Loucy (cell line): ENCODE data around the gene CRYZL1.

Source experiments
- EZH2phosphoT487 ChIP-seq: fragments of 200-600 bp; IDR thresholded peaks from 2 replicates; pipeline ENCODE4 v1.6.1; 2018; ENCODE audit warnings: antibody characterized with exemption, mild to moderate bottlenecking, moderate library complexity, borderline replicate concordance
- TF ChIP-seq, protein P1 (sequence below): fragments of 200-600 bp; sonication (generic); conservative IDR thresholded peaks from 2 replicates; pipeline ENCODE4 v1.5.1; 2014; ENCODE audit warnings: mild to moderate bottlenecking, antibody characterized with exemption, low read length

- TF ChIP-seq, protein P1, sequence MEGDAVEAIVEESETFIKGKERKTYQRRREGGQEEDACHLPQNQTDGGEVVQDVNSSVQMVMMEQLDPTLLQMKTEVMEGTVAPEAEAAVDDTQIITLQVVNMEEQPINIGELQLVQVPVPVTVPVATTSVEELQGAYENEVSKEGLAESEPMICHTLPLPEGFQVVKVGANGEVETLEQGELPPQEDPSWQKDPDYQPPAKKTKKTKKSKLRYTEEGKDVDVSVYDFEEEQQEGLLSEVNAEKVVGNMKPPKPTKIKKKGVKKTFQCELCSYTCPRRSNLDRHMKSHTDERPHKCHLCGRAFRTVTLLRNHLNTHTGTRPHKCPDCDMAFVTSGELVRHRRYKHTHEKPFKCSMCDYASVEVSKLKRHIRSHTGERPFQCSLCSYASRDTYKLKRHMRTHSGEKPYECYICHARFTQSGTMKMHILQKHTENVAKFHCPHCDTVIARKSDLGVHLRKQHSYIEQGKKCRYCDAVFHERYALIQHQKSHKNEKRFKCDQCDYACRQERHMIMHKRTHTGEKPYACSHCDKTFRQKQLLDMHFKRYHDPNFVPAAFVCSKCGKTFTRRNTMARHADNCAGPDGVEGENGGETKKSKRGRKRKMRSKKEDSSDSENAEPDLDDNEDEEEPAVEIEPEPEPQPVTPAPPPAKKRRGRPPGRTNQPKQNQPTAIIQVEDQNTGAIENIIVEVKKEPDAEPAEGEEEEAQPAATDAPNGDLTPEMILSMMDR = no peak
- TF ChIP-seq EZH2phosphoT487 = no peak
These were observed 96.9 kb downstream of the CRYZL1 start for GRCh38 chr21:33544451-33545195.
